Panc1 (cell line): Measurements from ENCODE around the gene TRMT6. TPM values are rescaled to one million over a fixed set of nuclear protein-coding genes. Genes with fewer than 3 reads are reported as not detected.

ENCODE experiments used
- ATAC-seq: fragments of 200-7000 bp; cut with Tn5 transposase; 2 replicates; pipeline ENCODE4 v1.9.1; 2020; ENCODE audit warnings: mild to moderate bottlenecking, moderate library complexity
- BruUV-seq: library from RNA; stranded (reverse); fragments of 400-500 nt; replicated peaks from 2 replicates; lab custom pipeline; 2021; lab: Mats Ljungman, UMichigan
- CTCF ChIA-PET: fragments of 300-600 bp; sonication (Branson Sonifier 250); formaldehyde crosslinking; loops from one replicate; lab custom pipeline; 2022; ENCODE audit warnings: antibody characterized with exemption; lab: Charles Lee
- POLR2A ChIA-PET: fragments of 300-600 bp; sonication (Branson Sonifier 250); formaldehyde crosslinking; loops from one replicate; lab custom pipeline; 2022; ENCODE audit warnings: antibody characterized with exemption; lab: Charles Lee
- DNase-seq: peaks from one replicate; pipeline ENCODE4 v3.0.0-alpha.2; 2010; ENCODE audit warnings: low read depth, low spot score
- H3K27ac ChIP-seq: 2 replicates; pipeline ENCODE4 v1.5.1; 2011; ENCODE audit warnings: mild to moderate bottlenecking, low read length, inconsistent platforms
- H3K27me3 ChIP-seq: fragments of 200-500 bp; sonication (Bioruptor generic); 2 replicates; pipeline ENCODE4 v1.6.0; 2014; ENCODE audit warnings: low read length, inconsistent platforms; ENCODE audit not compliant: control insufficient read depth, insufficient read depth
- H3K36me3 ChIP-seq: fragments of 200-500 bp; sonication (Bioruptor generic); 2 replicates; pipeline ENCODE4 v1.5.1; 2014; ENCODE audit warnings: inconsistent platforms, mild to moderate bottlenecking, low read length, moderate library complexity; ENCODE audit not compliant: control insufficient read depth, insufficient read depth
- H3K4me1 ChIP-seq: 2 replicates; pipeline ENCODE4 v1.5.1; 2011; ENCODE audit warnings: inconsistent platforms, mild to moderate bottlenecking, low read length, moderate library complexity; ENCODE audit not compliant: control insufficient read depth, insufficient read depth
- H3K4me3 ChIP-seq, 2 experiments: 2 replicates each; pipeline ENCODE4 v1.5.1; 2011 to 2012; ENCODE audit warnings: low read depth in 2 of 2, low read length in 2 of 2, mild to moderate bottlenecking in 2 of 2, inconsistent platforms in 1 of 2, moderate library complexity in 1 of 2
- H3K9me3 ChIP-seq: fragments of 200-500 bp; sonication (Bioruptor generic); 2 replicates; pipeline ENCODE4 v1.5.1; 2014; ENCODE audit warnings: low read depth, mild to moderate bottlenecking, inconsistent platforms, low read length, moderate library complexity; ENCODE audit not compliant: control insufficient read depth, insufficient read depth
- POLR2AphosphoS5 ChIP-seq: IDR thresholded peaks from 2 replicates; pipeline ENCODE4 v1.6.1; 2012; ENCODE audit warnings: mild to moderate bottlenecking, low read depth, low read length, moderate library complexity
- SIN3A ChIP-seq: IDR thresholded peaks from 2 replicates; pipeline ENCODE4 v1.6.1; 2012; ENCODE audit warnings: low read depth, mild to moderate bottlenecking, low read length, moderate library complexity, borderline replicate concordance; ENCODE audit not compliant: insufficient read depth
- TCF7L2 ChIP-seq: IDR thresholded peaks from 2 replicates; pipeline ENCODE4 v1.6.1; 2011; ENCODE audit warnings: mild to moderate bottlenecking, low read depth, low read length, inconsistent platforms
- in situ Hi-C: cut with HindIII; loops from 2 replicates; pipeline ENCODE4 v1.10.0; 2016; ENCODE audit warnings: low sequenced_read_pairs, low pct_unique_long_range_greater_than_20kb
- intact Hi-C: fragments of 100-400 bp; cut with micrococcal nuclease; formaldehyde crosslinking; loops from one replicate; pipeline ENCODE4 v1.10.0; 2022; ENCODE audit not compliant: unreplicated experiment
- total RNA-seq: library from RNA; stranded (reverse); gene quantifications from one replicate; pipeline ENCODE4 v1.2.1, GENCODE V29; 2021; ENCODE audit not compliant: unreplicated experiment
- TF ChIP-seq, protein P1 (sequence below), 2 experiments: IDR thresholded peaks; 2 replicates each; pipeline ENCODE4 v1.6.1; 2011 to 2012; ENCODE audit warnings: low read depth in 2 of 2, control low read depth in 1 of 2, low read length in 1 of 2, mild to moderate bottlenecking in 1 of 2, moderate library complexity in 1 of 2; ENCODE audit not compliant: insufficient read depth in 1 of 2
- TF ChIP-seq, protein P2 (sequence below): fragments of 450-650 bp; IDR thresholded peaks from 2 replicates; pipeline ENCODE4 v1.5.1; 2017; ENCODE audit warnings: mild to moderate bottlenecking

Gene TRMT6
- total RNA-seq, 1 experiment from 2014 or later, result 27.9 TPM

DNA sequence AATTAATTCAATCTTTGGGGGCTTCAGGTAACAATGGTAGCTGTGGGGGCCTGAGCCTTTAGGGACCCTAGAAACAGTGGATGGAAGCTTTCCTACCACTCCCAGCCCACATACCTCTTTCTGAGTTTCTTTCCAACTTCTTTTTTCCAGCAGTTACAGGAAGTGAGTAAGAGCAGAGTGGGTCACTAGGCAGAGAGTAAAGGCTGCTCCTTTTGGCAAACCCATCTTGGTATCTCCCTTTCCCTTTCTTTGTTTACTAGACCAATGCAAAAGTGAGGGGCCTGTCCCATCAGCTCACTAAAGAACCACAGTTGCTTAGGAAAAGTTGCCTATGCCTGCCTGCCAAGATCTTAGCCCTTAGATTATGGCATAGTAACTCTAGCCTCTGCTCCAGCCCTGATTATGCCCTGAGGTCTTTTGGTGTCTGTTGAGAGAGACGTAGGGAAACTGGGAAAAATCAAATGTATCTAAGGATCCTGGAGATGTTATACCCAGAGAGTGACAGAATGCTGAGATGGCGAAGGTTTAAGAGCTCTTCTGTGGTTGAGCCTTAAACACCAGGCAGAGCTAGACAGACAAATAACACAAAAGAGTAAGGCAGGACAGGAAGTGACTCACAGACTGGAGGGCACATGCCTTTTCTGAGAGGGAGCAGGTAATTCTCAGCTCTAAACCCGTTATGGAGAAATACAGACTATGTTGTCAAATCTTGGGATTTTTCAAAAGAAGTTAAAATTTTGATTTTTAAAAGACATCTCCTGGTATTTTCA, 31.3 kb downstream of the TRMT6 start:
- Histone ChIP-seq H3K27me3 (no peaks in the 10 kb centered on the region), H3K27ac (0 out of 2 replicates have a peak overlapping the region, but pooled peaks have one; percentile 25), H3K36me3 (no peaks in the 10 kb centered on the region), H3K9me3 (no peaks in the 10 kb centered on the region), H3K4me3 (0 out of 4 replicates have a peak overlapping the region, but pooled peaks of 1 of the 2 experiments have one; percentile 8), H3K4me1 (peaks cover 12% of the 10 kb centered on the region)
- intact Hi-C loops (no loop called here), in situ Hi-C loops (no loop called here)
- no TSS peak for BruUV-seq
- CTCF ChIA-PET, result no interaction called here
- DNase-seq (peak; percentile 46), ATAC-seq (peak; percentile 92)
- POLR2A ChIA-PET, result no interaction called here
- TF ChIP-seq POLR2AphosphoS5 (no peak), SIN3A (no peak), TCF7L2 (no peak)
- TF ChIP-seq, protein P1, sequence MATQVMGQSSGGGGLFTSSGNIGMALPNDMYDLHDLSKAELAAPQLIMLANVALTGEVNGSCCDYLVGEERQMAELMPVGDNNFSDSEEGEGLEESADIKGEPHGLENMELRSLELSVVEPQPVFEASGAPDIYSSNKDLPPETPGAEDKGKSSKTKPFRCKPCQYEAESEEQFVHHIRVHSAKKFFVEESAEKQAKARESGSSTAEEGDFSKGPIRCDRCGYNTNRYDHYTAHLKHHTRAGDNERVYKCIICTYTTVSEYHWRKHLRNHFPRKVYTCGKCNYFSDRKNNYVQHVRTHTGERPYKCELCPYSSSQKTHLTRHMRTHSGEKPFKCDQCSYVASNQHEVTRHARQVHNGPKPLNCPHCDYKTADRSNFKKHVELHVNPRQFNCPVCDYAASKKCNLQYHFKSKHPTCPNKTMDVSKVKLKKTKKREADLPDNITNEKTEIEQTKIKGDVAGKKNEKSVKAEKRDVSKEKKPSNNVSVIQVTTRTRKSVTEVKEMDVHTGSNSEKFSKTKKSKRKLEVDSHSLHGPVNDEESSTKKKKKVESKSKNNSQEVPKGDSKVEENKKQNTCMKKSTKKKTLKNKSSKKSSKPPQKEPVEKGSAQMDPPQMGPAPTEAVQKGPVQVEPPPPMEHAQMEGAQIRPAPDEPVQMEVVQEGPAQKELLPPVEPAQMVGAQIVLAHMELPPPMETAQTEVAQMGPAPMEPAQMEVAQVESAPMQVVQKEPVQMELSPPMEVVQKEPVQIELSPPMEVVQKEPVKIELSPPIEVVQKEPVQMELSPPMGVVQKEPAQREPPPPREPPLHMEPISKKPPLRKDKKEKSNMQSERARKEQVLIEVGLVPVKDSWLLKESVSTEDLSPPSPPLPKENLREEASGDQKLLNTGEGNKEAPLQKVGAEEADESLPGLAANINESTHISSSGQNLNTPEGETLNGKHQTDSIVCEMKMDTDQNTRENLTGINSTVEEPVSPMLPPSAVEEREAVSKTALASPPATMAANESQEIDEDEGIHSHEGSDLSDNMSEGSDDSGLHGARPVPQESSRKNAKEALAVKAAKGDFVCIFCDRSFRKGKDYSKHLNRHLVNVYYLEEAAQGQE (IDR thresholded peaks at IDR 0.05; ENCODE audit: insufficient read depth in 1 of 2, low read depth in 2 of 2, low read length in 1 of 2), result no peak
- TF ChIP-seq, protein P2, sequence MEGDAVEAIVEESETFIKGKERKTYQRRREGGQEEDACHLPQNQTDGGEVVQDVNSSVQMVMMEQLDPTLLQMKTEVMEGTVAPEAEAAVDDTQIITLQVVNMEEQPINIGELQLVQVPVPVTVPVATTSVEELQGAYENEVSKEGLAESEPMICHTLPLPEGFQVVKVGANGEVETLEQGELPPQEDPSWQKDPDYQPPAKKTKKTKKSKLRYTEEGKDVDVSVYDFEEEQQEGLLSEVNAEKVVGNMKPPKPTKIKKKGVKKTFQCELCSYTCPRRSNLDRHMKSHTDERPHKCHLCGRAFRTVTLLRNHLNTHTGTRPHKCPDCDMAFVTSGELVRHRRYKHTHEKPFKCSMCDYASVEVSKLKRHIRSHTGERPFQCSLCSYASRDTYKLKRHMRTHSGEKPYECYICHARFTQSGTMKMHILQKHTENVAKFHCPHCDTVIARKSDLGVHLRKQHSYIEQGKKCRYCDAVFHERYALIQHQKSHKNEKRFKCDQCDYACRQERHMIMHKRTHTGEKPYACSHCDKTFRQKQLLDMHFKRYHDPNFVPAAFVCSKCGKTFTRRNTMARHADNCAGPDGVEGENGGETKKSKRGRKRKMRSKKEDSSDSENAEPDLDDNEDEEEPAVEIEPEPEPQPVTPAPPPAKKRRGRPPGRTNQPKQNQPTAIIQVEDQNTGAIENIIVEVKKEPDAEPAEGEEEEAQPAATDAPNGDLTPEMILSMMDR, result no peak

DNA sequence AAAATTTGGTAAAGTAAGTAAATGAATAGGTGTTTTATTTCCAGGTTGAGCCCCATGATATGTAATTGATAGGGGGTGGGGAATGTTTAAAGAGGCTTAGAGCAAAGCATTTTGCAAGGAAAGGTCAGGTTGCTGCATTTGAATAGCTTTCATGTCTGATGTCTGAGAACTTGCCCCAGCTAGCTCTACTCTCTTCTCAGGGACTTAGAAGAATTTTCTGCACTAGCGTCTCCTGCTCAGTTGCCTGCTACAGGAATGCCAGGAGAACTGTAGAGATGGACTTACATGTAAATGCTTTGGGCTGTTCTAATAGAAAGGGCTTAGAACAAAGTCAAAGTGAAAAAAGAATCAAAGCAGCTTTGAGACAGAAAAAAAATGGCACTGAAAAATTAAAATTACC, 35.5 kb downstream of the TRMT6 start:
- TF ChIP-seq POLR2AphosphoS5 (no peak), TCF7L2 (no peak), SIN3A (no peak)
- TF ChIP-seq, protein P1 (IDR thresholded peaks at IDR 0.05; ENCODE audit: insufficient read depth in 1 of 2, low read depth in 2 of 2, low read length in 1 of 2), result no peak
- TF ChIP-seq, protein P2, result no peak
- Histone ChIP-seq H3K27ac (no peak overlapping the region), H3K36me3 (no peaks in the 10 kb centered on the region), H3K27me3 (peaks cover 23% of the 10 kb centered on the region; the same call in 1 of the 2 replicates), H3K4me1 (peaks cover 12% of the 10 kb centered on the region), H3K4me3 (no peak overlapping the region), H3K9me3 (no peaks in the 10 kb centered on the region)
- DNase-seq (no peak), ATAC-seq (no peak)
- no TSS peak for BruUV-seq
- intact Hi-C loops, result no loop called here
- in situ Hi-C loops, result no loop called here
- ChIA-PET POLR2A (no interaction called here), CTCF (no interaction called here)
